HG02623 (cell line): Measurements from ENCODE around the gene SLC6A3.

Experiments used
- ATAC-seq: cut with Tn5 transposase; IDR thresholded peaks from one replicate; pipeline ENCODE4 v1.9.1; 2021; ENCODE audit warnings: moderate library complexity; ENCODE audit not compliant: unreplicated experiment

The SLC6A3 gene

GRCh38 chr5:1442222-1443145, 2.8 kb downstream of the SLC6A3 start:
- no peak for ATAC-seq

- ATAC-seq = no peak
Observed at GRCh38 chr5:1441166-1441865, 3.9 kb downstream of the SLC6A3 start.

GRCh38 chr5:1440098-1440493, 5.1 kb downstream of the SLC6A3 start:
- no peak for ATAC-seq

GRCh38 chr5:1439388-1440097, 5.7 kb downstream of the SLC6A3 start:
- ATAC-seq = no peak

- no peak for ATAC-seq
Observed at GRCh38 chr5:1438871-1439270, 6.4 kb downstream of the SLC6A3 start.

- ATAC-seq = no peak
Observed at GRCh38 chr5:1437876-1438559, 7.2 kb downstream of the SLC6A3 start.

- ATAC-seq = no peak
Observed at GRCh38 chr5:1437226-1437829, 7.9 kb downstream of the SLC6A3 start.

- no peak for ATAC-seq
Observed at GRCh38 chr5:1436681-1437080, 8.6 kb downstream of the SLC6A3 start.

GRCh38 chr5:1436036-1436435, 9.2 kb downstream of the SLC6A3 start:
- no peak for ATAC-seq

- no peak for ATAC-seq
Observed at GRCh38 chr5:1435369-1435768, 9.9 kb downstream of the SLC6A3 start.

- ATAC-seq = no peak
Observed at GRCh38 chr5:1432296-1432695, 12.9 kb downstream of the SLC6A3 start.

- ATAC-seq = no peak
Observed at GRCh38 chr5:1431896-1432295, 13.3 kb downstream of the SLC6A3 start.

GRCh38 chr5:1431021-1431811, 14.0 kb downstream of the SLC6A3 start:
- no peak for ATAC-seq

- no peak for ATAC-seq
Observed at GRCh38 chr5:1430121-1430795, 15.0 kb downstream of the SLC6A3 start.

GRCh38 chr5:1429496-1429895, 15.7 kb downstream of the SLC6A3 start:
- ATAC-seq = no peak

- no peak for ATAC-seq
Observed at GRCh38 chr5:1429066-1429465, 16.2 kb downstream of the SLC6A3 start.

- ATAC-seq = no peak
Observed at GRCh38 chr5:1428107-1428506, 17.1 kb downstream of the SLC6A3 start.

- ATAC-seq = no peak
Observed at GRCh38 chr5:1424716-1425115, 20.5 kb downstream of the SLC6A3 start.

- ATAC-seq = no peak
Observed at GRCh38 chr5:1423901-1424603, 21.2 kb downstream of the SLC6A3 start.
